Karpas-422 (cell line): ENCODE data around the gene PTPN4. TPM values are rescaled to one million over a fixed set of nuclear protein-coding genes. Genes with fewer than 3 reads are reported as not detected.
"Not testable (repeated sequence)": the region's sequence is repeated elsewhere in the genome, so short reads cannot be mapped to it uniquely, and the experiment has no call there.

Experiments used
- DNase-seq: peaks from one replicate; pipeline ENCODE4 v3.0.0-alpha.2; 2015
- H2AFZ ChIP-seq: fragments of 200-600 bp; sonication (generic); 2 replicates; pipeline ENCODE4 v1.6.1; 2014; ENCODE audit warnings: antibody characterized with exemption, low read length, mixed read lengths
- H3K27ac ChIP-seq: fragments of 200-600 bp; sonication (generic); 2 replicates; pipeline ENCODE4 v1.5.1; 2014; ENCODE audit warnings: mild to moderate bottlenecking, low read length, moderate library complexity
- H3K27me3 ChIP-seq: fragments of 200-600 bp; sonication (generic); 2 replicates; pipeline ENCODE4 v1.6.1; 2014; ENCODE audit warnings: low read length, mixed read lengths
- H3K36me3 ChIP-seq: fragments of 200-600 bp; sonication (generic); 2 replicates; pipeline ENCODE4 v1.6.1; 2014; ENCODE audit warnings: low read length, mixed read lengths; ENCODE audit not compliant: insufficient read depth
- H3K4me1 ChIP-seq: fragments of 200-600 bp; sonication (generic); 2 replicates; pipeline ENCODE4 v1.6.1; 2014; ENCODE audit warnings: mild to moderate bottlenecking, low read length, mixed read lengths
- H3K4me2 ChIP-seq: fragments of 200-600 bp; sonication (generic); 2 replicates; pipeline ENCODE4 v1.6.1; 2014; ENCODE audit warnings: low read length, low read depth, mild to moderate bottlenecking; ENCODE audit not compliant: poor library complexity, severe bottlenecking
- H3K4me3 ChIP-seq: fragments of 200-600 bp; sonication (generic); 2 replicates; pipeline ENCODE4 v1.5.1; 2014; ENCODE audit warnings: mild to moderate bottlenecking, antibody characterized with exemption, low read length, mixed read lengths
- H3K79me2 ChIP-seq: fragments of 200-600 bp; sonication (generic); 2 replicates; pipeline ENCODE4 v1.6.1; 2014; ENCODE audit warnings: mild to moderate bottlenecking, low read length, mixed read lengths
- H3K9ac ChIP-seq: fragments of 200-600 bp; sonication (generic); 2 replicates; pipeline ENCODE4 v1.6.0; 2014; ENCODE audit warnings: low read length
- H3K9me2 ChIP-seq: fragments of 200-600 bp; sonication (generic), shearing (Covaris generic); replicated peaks from 2 replicates; pipeline ENCODE4 v1.6.0; 2014; ENCODE audit warnings: mild to moderate bottlenecking, low read length, moderate library complexity; ENCODE audit not compliant: insufficient read depth
- H3K9me3 ChIP-seq: fragments of 300-700, 200-600 bp; sonication (generic); 2 replicates; pipeline ENCODE4 v1.6.1; 2014; ENCODE audit warnings: low read length, mixed read lengths
- H4K20me1 ChIP-seq: fragments of 200-600 bp; sonication (generic); 2 replicates; pipeline ENCODE4 v1.6.1; 2014; ENCODE audit warnings: mild to moderate bottlenecking, antibody characterized with exemption, low read length, low read depth; ENCODE audit not compliant: insufficient read depth
- total RNA-seq: library from RNA; depleted of rRNA; stranded (reverse); fragments of >200 nt; shearing (Covaris generic); gene quantifications from 2 replicates; pipeline ENCODE4 v1.2.3, GENCODE V29; 2014; ENCODE audit warnings: low replicate concordance

The PTPN4 gene
- total RNA-seq, 1 experiment from 2014 or later: 56.7 TPM

GRCh38 chr2:119982506-119982905, 222.8 kb downstream of the PTPN4 start:
- Histone ChIP-seq H3K79me2 (no peaks in the 10 kb centered on the region), H3K9me3 (no peaks in the 10 kb centered on the region), H4K20me1 (no peaks in the 10 kb centered on the region), H3K4me3 (no peak overlapping the region), H3K36me3 (no peaks in the 10 kb centered on the region), H2AFZ (no peak overlapping the region), H3K27me3 (no peaks in the 10 kb centered on the region), H3K4me1 (no peaks in the 10 kb centered on the region), H3K4me2 (no peak overlapping the region), H3K9me2 (no peaks in the 10 kb centered on the region), H3K27ac (no peak overlapping the region), H3K9ac (no peak overlapping the region)
- DNase-seq: no peak

GRCh38 chr2:119983108-119983507, 223.4 kb downstream of the PTPN4 start:
- H3K4me3 ChIP-seq: no peak overlapping the region
- no peak overlapping the region for H3K4me2 ChIP-seq
- no peaks in the 10 kb centered on the region for H3K36me3 ChIP-seq
- H2AFZ ChIP-seq: no peak overlapping the region
- no peak overlapping the region for H3K9ac ChIP-seq
- no peaks in the 10 kb centered on the region for H3K79me2 ChIP-seq
- no peaks in the 10 kb centered on the region for H3K4me1 ChIP-seq
- no peaks in the 10 kb centered on the region for H3K27me3 ChIP-seq
- H3K27ac ChIP-seq: no peak overlapping the region
- DNase-seq: no peak
- H3K9me3 ChIP-seq: no peaks in the 10 kb centered on the region
- no peaks in the 10 kb centered on the region for H4K20me1 ChIP-seq
- no peaks in the 10 kb centered on the region for H3K9me2 ChIP-seq

GRCh38 chr2:119996148-119996547, 236.4 kb downstream of the PTPN4 start:
- H3K27me3 ChIP-seq: no peaks in the 10 kb centered on the region
- no peak overlapping the region for H3K4me3 ChIP-seq
- H3K4me2 ChIP-seq: no peak overlapping the region
- no peaks in the 10 kb centered on the region for H3K36me3 ChIP-seq
- no peaks in the 10 kb centered on the region for H3K79me2 ChIP-seq
- DNase-seq: no peak
- no peaks in the 10 kb centered on the region for H3K9me2 ChIP-seq
- H4K20me1 ChIP-seq: no peaks in the 10 kb centered on the region
- H3K9ac ChIP-seq: no peak overlapping the region
- H3K4me1 ChIP-seq: no peaks in the 10 kb centered on the region
- no peak overlapping the region for H2AFZ ChIP-seq
- no peaks in the 10 kb centered on the region for H3K9me3 ChIP-seq
- no peak overlapping the region for H3K27ac ChIP-seq

GRCh38 chr2:119996896-119997891, 237.5 kb downstream of the PTPN4 start:
- not testable (repeated sequence) for H4K20me1 ChIP-seq, H2AFZ ChIP-seq, H3K4me3 ChIP-seq, DNase-seq, H3K79me2 ChIP-seq, H3K4me2 ChIP-seq, H3K4me1 ChIP-seq, H3K27me3 ChIP-seq, H3K9me2 ChIP-seq, H3K36me3 ChIP-seq, H3K9me3 ChIP-seq, H3K27ac ChIP-seq, H3K9ac ChIP-seq

- Histone ChIP-seq H3K27ac (no peak overlapping the region), H3K36me3 (no peaks in the 10 kb centered on the region), H3K79me2 (no peaks in the 10 kb centered on the region), H2AFZ (no peak overlapping the region), H3K4me3 (no peak overlapping the region), H3K9me2 (no peaks in the 10 kb centered on the region), H3K9ac (no peak overlapping the region), H3K4me2 (no peak overlapping the region), H4K20me1 (no peaks in the 10 kb centered on the region), H3K4me1 (peaks cover 3% of the 10 kb centered on the region), H3K9me3 (no peaks in the 10 kb centered on the region), H3K27me3 (no peaks in the 10 kb centered on the region)
- no peak for DNase-seq
Observed at GRCh38 chr2:120001471-120001870, 241.7 kb downstream of the PTPN4 start.

GRCh38 chr2:120004254-120004653, 244.5 kb downstream of the PTPN4 start:
- Histone ChIP-seq H2AFZ (no peak overlapping the region), H3K9me3 (no peaks in the 10 kb centered on the region)
- DNase-seq: no peak

GRCh38 chr2:120005834-120006521, 246.3 kb downstream of the PTPN4 start:
- Histone ChIP-seq H3K4me3 (no peak overlapping the region), H3K4me1 (peaks cover 7% of the 10 kb centered on the region), H3K27ac (no peak overlapping the region), H3K9ac (no peak overlapping the region), H3K36me3 (no peaks in the 10 kb centered on the region), H3K9me2 (no peaks in the 10 kb centered on the region), H3K4me2 (no peak overlapping the region), H3K79me2 (no peaks in the 10 kb centered on the region), H4K20me1 (no peaks in the 10 kb centered on the region), H3K27me3 (no peaks in the 10 kb centered on the region), H2AFZ (no peak overlapping the region), H3K9me3 (no peaks in the 10 kb centered on the region)
- DNase-seq: peak; percentile 53

More at GRCh38 chr2:120004254-120004653, 244.5 kb downstream of the PTPN4 start:
- Histone ChIP-seq H3K9ac (no peak overlapping the region), H3K79me2 (no peaks in the 10 kb centered on the region), H3K4me1 (peaks cover 7% of the 10 kb centered on the region), H4K20me1 (no peaks in the 10 kb centered on the region), H3K27me3 (no peaks in the 10 kb centered on the region), H3K4me2 (no peak overlapping the region), H3K4me3 (no peak overlapping the region), H3K9me2 (no peaks in the 10 kb centered on the region), H3K27ac (no peak overlapping the region), H3K36me3 (no peaks in the 10 kb centered on the region)

GRCh38 chr2:120007851-120008250, 248.1 kb downstream of the PTPN4 start:
- no peaks in the 10 kb centered on the region for H3K27me3 ChIP-seq
- no peaks in the 10 kb centered on the region for H4K20me1 ChIP-seq
- no peak overlapping the region for H3K27ac ChIP-seq
- H3K4me1 ChIP-seq: peaks cover 7% of the 10 kb centered on the region
- H3K9me2 ChIP-seq: no peaks in the 10 kb centered on the region
- no peak overlapping the region for H3K4me3 ChIP-seq
- no peak overlapping the region for H3K4me2 ChIP-seq
- H3K9me3 ChIP-seq: no peaks in the 10 kb centered on the region
- no peak overlapping the region for H3K9ac ChIP-seq
- no peaks in the 10 kb centered on the region for H3K79me2 ChIP-seq
- no peak overlapping the region for H2AFZ ChIP-seq
- DNase-seq: no peak
- H3K36me3 ChIP-seq: no peaks in the 10 kb centered on the region
